GM12801 (cell line): ENCODE data around the gene SLC25A51.

Experiments
- CTCF ChIP-seq: IDR thresholded peaks from one replicate; pipeline ENCODE4 v1.5.1; 2011; ENCODE audit warnings: control low read depth; ENCODE audit not compliant: insufficient read length; ENCODE audit errors: extremely low read depth

The SLC25A51 gene

DNA sequence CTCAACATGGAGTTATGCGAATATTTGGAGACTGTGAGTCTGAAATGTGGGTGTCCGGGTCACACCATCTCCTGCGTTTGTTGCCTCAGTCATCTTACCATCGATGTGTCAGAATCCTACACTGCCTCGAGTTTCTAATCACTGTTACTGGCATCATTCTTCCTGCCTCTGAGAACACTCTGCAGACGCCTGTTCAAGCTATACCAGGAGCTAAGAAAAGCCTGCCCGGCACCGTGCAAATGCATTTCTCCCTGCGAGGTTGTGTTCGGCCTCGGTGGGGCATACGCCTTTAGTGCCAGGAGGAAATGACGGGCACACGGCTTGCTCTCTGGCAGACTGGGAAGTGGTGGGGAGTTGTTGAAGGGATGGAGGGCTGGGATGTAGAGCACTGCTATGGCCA lies 31.2 kb upstream of the SLC25A51 start:
- no peak for TF ChIP-seq CTCF

DNA sequence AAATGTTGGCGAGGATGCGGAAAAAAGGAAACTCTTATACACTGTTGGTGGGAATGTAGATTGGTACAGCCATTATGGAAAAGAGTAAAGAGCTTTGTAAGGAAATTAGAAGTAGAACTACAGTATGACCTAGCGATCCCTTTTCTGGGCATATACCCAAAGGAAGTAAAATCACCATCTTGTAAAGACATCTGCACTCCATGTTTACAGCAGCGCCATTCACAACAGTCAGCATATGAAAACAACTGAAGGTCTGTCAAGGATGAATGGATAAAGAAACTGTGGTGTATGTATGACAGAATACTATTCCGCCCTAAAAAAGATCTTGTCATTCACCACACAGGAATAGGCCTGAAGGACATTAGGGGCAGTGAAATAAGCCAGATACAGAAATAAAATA lies 27.7 kb upstream of the SLC25A51 start:
- no peak for TF ChIP-seq CTCF

DNA sequence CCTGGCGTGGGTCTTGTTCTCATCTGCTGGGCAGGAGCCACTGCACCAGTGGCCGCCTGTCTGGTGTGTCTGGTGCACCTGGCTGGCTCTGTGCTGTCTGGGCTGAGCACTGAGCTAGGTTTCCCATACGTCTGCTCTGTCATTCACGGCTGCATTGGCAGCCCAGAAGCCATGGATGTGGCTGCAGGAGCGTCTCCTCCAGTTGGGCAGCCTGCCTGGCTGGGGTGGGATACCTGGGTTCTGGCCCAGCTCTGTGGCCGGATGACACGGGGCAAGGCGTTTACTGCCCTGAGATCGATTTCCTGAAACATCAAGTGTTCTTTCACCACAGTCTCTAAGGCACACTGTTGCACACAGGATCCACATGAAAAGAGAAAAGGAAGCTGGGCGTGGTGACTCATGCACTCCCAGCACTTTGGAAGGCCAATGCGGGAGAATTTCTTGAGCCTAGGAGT lies 25.5 kb upstream of the SLC25A51 start:
- no peak for TF ChIP-seq CTCF

DNA sequence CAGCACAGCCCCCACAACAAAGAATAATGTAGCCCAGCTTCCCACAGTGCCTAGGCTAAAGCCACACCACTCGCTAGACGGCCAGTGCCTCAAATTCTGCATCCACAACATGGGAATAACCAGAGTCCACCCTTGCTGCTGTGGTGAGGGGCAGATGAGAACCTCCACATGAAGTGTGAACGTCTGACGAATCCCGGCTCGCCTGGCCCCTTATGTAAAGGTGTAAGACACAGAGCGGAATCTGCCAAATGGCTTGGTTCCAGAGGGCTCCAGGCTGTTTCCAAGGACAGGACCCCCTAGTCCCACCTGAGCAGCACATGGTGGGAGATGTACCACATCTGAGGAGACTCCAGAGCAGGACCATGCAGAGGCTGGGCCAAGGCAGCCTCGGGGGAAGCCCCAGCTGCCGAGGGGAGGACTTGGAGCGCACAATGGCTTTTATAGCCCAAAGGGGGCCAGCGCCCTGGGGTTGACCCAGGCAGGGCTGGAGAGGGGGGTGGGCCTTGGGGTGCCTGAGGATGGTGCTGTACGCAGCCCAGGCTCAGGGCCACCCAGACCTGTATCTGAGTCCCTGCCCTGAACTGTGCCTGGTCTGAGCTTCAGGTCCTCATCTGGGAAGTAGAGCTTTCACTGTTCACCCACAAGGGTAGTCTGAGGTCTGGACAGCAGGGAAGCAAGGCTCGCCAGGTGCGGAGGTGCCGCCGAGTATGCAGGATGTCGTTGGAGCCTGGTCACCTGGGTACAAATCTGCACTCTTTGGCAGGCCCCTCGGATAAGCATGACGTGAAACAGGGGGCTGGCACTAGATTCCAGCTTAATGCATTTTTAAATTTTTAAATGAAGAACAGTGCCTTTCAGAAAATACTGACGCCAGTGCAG lies 24.9 kb upstream of the SLC25A51 start:
- TF ChIP-seq CTCF: no peak

- TF ChIP-seq CTCF: no peak
Observed at GRCh38 chr9:37927601-37928551, 23.9 kb upstream of the SLC25A51 start.

GRCh38 chr9:37927132-37927531 lies 23.2 kb upstream of the SLC25A51 start:
- TF ChIP-seq CTCF: no peak

DNA sequence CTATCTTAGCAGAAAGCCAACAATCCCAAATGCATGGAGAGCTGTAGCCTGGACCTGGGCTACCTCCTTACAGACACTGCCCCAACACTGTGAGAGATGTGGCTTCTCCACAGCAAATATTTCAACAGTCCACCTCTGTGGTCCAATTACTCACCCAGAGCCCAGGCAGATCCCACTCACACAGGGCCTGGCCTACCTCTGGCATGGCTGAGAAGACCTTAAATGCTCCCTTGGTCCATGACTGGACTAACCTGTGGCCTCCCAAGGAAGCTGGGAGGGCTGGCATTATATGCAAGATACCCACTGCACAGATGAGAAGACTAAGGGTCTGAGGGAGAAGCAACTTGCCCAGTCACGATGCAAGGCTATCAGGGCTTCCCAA lies 22.8 kb upstream of the SLC25A51 start:
- no peak for TF ChIP-seq CTCF
